B cell (primary cell): ENCODE measurements around the gene EEF1AKMT2.

ENCODE experiments used
- EZH2 ChIP-seq: IDR thresholded peaks from 2 replicates; pipeline ENCODE4 v1.6.1; 2012; ENCODE audit warnings: borderline replicate concordance, low read depth, mild to moderate bottlenecking, moderate library complexity, low read length; ENCODE audit not compliant: insufficient read depth, poor library complexity, severe bottlenecking
- TF ChIP-seq, protein P1 (sequence below): fragments of 200-600 bp; IDR thresholded peaks from one replicate; pipeline ENCODE4 v1.8.0; 2022; ENCODE audit warnings: antibody characterized with exemption, mild to moderate bottlenecking

DNA sequence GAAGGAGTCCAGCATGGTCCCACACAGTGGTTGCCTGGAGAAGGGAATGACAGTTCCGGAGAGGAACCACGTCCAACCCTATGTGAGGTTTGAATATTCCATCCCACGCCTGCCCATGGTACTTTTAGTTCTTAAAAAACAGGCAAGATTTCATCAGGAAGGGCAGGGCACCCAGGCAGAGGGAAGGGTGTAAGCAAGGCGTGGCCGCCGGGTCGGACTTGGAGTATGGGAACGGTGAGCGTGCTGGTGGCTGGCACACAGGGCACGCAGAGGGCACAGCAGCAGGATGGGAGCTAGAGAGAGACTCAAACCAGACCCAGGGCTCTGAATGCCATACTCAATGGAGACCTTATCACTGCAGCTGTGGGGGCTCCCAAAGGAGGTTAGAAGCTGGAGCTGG is 81.8 kb downstream of the EEF1AKMT2 start:
- TF ChIP-seq, protein P1, sequence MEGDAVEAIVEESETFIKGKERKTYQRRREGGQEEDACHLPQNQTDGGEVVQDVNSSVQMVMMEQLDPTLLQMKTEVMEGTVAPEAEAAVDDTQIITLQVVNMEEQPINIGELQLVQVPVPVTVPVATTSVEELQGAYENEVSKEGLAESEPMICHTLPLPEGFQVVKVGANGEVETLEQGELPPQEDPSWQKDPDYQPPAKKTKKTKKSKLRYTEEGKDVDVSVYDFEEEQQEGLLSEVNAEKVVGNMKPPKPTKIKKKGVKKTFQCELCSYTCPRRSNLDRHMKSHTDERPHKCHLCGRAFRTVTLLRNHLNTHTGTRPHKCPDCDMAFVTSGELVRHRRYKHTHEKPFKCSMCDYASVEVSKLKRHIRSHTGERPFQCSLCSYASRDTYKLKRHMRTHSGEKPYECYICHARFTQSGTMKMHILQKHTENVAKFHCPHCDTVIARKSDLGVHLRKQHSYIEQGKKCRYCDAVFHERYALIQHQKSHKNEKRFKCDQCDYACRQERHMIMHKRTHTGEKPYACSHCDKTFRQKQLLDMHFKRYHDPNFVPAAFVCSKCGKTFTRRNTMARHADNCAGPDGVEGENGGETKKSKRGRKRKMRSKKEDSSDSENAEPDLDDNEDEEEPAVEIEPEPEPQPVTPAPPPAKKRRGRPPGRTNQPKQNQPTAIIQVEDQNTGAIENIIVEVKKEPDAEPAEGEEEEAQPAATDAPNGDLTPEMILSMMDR: no peak
- no peak for TF ChIP-seq EZH2
